Colonic mucosa (tissue), 4 donors: Measurements from ENCODE around the gene UNC5B. TPM values are rescaled to one million over a fixed set of nuclear protein-coding genes. Genes with fewer than 3 reads are reported as not detected.

Source experiments
- DNase-seq: peaks from one replicate; pipeline ENCODE4 v3.0.0-alpha.2; 2020
- H3K27ac ChIP-seq: fragments of 200-600 bp; one replicate; pipeline ENCODE4 v1.8.0; 2021
- H3K27me3 ChIP-seq: fragments of 200-600 bp; one replicate; pipeline ENCODE4 v1.8.0; 2021
- H3K36me3 ChIP-seq: fragments of 200-600 bp; one replicate; pipeline ENCODE4 v1.8.0; 2021
- H3K4me1 ChIP-seq: fragments of 200-600 bp; one replicate; pipeline ENCODE4 v1.8.0; 2021; ENCODE audit warnings: mild to moderate bottlenecking
- H3K4me3 ChIP-seq: fragments of 200-600 bp; one replicate; pipeline ENCODE4 v1.8.0; 2021
- H3K9ac ChIP-seq, 2 donors: one replicate each; pipeline ENCODE4 v1.7.0; 2013; ENCODE audit warnings: control low read depth in 2 of 2, low read depth in 2 of 2, low read length in 2 of 2
- H3K9me3 ChIP-seq: fragments of 200-600 bp; one replicate; pipeline ENCODE4 v1.8.0; 2021
- CTCF ChIP-seq: fragments of 200-600 bp; IDR thresholded peaks from one replicate; pipeline ENCODE4 v1.8.0; 2022; ENCODE audit warnings: antibody characterized with exemption, mild to moderate bottlenecking
- intact Hi-C: fragments of 100-400 bp; cut with DNase I; formaldehyde crosslinking; loops from one replicate; pipeline ENCODE4 v1.14.1; 2022
- total RNA-seq, 2 donors: library from RNA; stranded (reverse); fragmentation: NEBNext Ultra II Directional in 1 of 2; extraction: Animal tissue kit (Norgen Biotek cat#: 25700) in 1 of 2; gene quantifications; one replicate each; pipeline ENCODE4 v1.2.1, GENCODE V29; 2021
- donor health status: healthy.
- donor health status: DM: no; HTN: no; CAD: no.
- donor health status: DM: no; HTN: no; CAD: no.

UNC5B gene
- total RNA-seq, 2 donors from 2014 or later = 18.4 to 18.5 TPM

DNA sequence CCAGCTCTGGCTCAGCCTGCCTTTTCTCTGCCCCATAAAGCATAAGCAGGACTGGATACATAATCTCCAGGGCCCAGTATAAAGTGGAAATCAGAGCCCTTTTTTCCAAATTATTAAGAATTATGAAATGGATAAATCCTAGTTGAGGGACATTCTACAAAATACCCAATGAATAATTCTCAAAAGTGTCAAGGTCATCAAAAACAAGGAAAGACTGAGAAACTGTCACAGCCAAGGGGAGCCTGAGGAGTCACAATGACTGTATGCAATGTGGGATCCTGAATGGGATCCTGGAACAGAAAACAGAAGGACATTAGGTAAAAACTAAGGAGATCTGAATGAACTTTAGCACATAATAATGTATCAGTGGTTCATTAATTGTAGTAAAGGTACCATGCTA is 4.8 kb upstream of the UNC5B start:
- Histone ChIP-seq H3K9me3 (no peaks in the 10 kb centered on the region), H3K36me3 (no peaks in the 10 kb centered on the region), H3K4me1 (no peaks in the 10 kb centered on the region), H3K27ac (no peak overlapping the region), H3K9ac (no peak overlapping the region), H3K4me3 (no peak overlapping the region), H3K27me3 (peaks cover 20% of the 10 kb centered on the region)
- DNase-seq = no peak
- TF ChIP-seq CTCF = no peak
- intact Hi-C loops = loop anchor here (5.0 kb wide), 2 partner anchors 280 to 305 kb away; no protein-coding TSS in a partner anchor

DNA sequence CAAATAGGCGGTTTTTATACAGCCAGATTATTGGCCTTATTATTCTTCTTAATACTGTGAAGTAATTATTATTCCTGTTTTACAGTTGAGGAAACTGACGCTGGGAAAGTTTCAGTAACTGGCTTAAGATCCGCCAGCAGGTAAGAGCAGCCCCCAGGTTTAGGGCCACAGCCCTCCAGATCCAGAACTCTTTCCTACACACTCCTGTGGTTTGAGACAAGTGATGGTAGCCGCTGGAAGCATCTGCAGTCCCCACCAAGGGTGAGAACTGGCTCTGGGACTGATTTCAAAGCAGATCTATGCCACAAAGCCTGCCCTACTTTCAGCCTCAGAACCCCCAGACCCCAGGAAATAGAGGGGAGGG is 3.0 kb upstream of the UNC5B start:
- Histone ChIP-seq H3K9ac (no peak overlapping the region), H3K27me3 (peaks cover 24% of the 10 kb centered on the region), H3K9me3 (no peaks in the 10 kb centered on the region), H3K36me3 (no peaks in the 10 kb centered on the region), H3K4me1 (no peaks in the 10 kb centered on the region), H3K27ac (no peak overlapping the region), H3K4me3 (no peak overlapping the region)
- no peak for TF ChIP-seq CTCF
- DNase-seq = no peak
- intact Hi-C loops = loop anchor here (5.0 kb wide), 2 partner anchors 282 to 307 kb away; no protein-coding TSS in a partner anchor

DNA sequence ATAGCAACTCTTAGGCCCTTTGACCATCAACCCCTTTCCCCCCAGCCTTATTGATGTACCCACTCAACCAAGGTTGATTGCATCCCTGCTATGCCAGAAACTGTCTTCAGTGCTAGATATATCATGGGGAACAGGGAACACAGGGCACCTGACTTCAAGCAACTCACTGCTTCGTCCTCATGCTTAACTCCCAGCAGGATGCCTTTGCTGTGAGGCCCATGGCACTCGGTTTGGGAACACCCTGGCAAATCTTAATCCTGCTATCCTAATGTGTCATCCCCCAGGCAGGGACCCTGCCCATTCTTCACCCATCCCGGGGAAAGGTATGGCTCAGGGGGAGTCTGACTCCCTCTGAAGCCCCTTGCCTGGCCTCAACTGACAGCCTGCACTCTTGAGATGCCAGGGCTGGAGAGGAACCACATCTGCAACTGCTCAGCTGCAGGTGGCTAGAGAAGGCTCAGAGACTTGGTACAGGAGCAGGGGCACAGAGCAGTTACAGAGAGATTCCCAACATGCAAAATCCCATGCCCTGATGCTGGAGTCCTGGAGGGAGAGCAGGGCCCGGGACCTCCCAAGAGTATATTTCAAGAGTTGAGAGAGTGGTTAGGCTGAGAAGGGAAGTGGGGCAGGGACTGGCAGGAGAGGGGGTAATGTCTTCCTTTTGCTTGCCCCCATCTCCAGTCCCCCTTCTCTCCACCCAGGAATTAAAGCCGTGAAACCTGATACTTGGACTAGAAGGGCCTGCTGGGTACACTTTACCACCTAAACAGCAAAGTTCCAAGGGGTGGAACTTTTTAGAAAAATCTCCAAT is 2.4 kb upstream of the UNC5B start:
- TF ChIP-seq CTCF = no peak

GRCh38 chr10:71210542-71210871 is 1.9 kb upstream of the UNC5B start:
- Histone ChIP-seq H3K4me3 (no peak overlapping the region), H3K36me3 (no peaks in the 10 kb centered on the region), H3K27ac (no peak overlapping the region), H3K9me3 (no peaks in the 10 kb centered on the region), H3K9ac (no peak overlapping the region), H3K27me3 (peaks cover 24% of the 10 kb centered on the region), H3K4me1 (no peaks in the 10 kb centered on the region)
- DNase-seq = no peak
- intact Hi-C loops = loop anchor here (5.0 kb wide), 1 partner anchor 77 kb away; no protein-coding TSS in a partner anchor
- TF ChIP-seq CTCF = no peak

More for the DNA sequence above, 2.4 kb upstream of the UNC5B start:
- H3K4me3 ChIP-seq = no peak overlapping the region
- intact Hi-C loops = loop anchor here (5.0 kb wide), 3 partner anchors 77 to 308 kb away; no protein-coding TSS in a partner anchor
- H3K36me3 ChIP-seq = no peaks in the 10 kb centered on the region
- no peaks in the 10 kb centered on the region for H3K4me1 ChIP-seq
- H3K9ac ChIP-seq = no peak overlapping the region
- peaks cover 24% of the 10 kb centered on the region for H3K27me3 ChIP-seq
- H3K9me3 ChIP-seq = no peaks in the 10 kb centered on the region
- no peak for DNase-seq
- H3K27ac ChIP-seq = no peak overlapping the region

- H3K27ac ChIP-seq = no peak overlapping the region
- intact Hi-C loops = loop anchor here (5.0 kb wide), 1 partner anchor 76 kb away; no protein-coding TSS in a partner anchor
- no peak for TF ChIP-seq CTCF
These were observed 1.3 kb upstream of the UNC5B start for GRCh38 chr10:71211053-71211452.

More at GRCh38 chr10:71211053-71211452, 1.3 kb upstream of the UNC5B start:
- no peak overlapping the region for H3K4me3 ChIP-seq
- H3K4me1 ChIP-seq = no peaks in the 10 kb centered on the region
- H3K36me3 ChIP-seq = no peaks in the 10 kb centered on the region
- peaks cover 24% of the 10 kb centered on the region for H3K27me3 ChIP-seq
- no peaks in the 10 kb centered on the region for H3K9me3 ChIP-seq
- DNase-seq = no peak
- no peak overlapping the region for H3K9ac ChIP-seq
